GM23338 (cell line): ENCODE data around the gene GRK7. TPM values are rescaled to one million over a fixed set of nuclear protein-coding genes. Genes with fewer than 3 reads are reported as not detected.
A peak's percentile ranks its signal among the peaks of the same experiment; 100 is the strongest.

Experiments
- ATAC-seq: fragments of 200-7000 bp; cut with Tn5 transposase; 3 replicates; pipeline ENCODE4 v1.9.1; 2020
- DNase-seq: peaks from one replicate; pipeline ENCODE4 v3.0.0-alpha.2; 2015; ENCODE audit warnings: low spot score
- H2AFZ ChIP-seq: fragments of 200-600 bp; sonication (generic); 2 replicates; pipeline ENCODE4 v1.8.0; 2016; ENCODE audit warnings: antibody characterized with exemption, mild to moderate bottlenecking, moderate library complexity
- H3F3A ChIP-seq: fragments of 200-600 bp; sonication (generic); replicated peaks from 2 replicates; pipeline ENCODE4 v1.8.0; 2017; ENCODE audit warnings: antibody characterized with exemption, mixed run types, low read depth
- H3K27ac ChIP-seq: fragments of 200-600 bp; sonication (generic); 2 replicates; pipeline ENCODE4 v1.6.1; 2016; ENCODE audit warnings: low read depth
- H3K27me3 ChIP-seq: fragments of 200-600 bp; sonication (generic); 2 replicates; pipeline ENCODE4 v1.8.0; 2016; ENCODE audit warnings: mild to moderate bottlenecking, mixed run types, moderate library complexity; ENCODE audit not compliant: insufficient read depth
- H3K36me3 ChIP-seq: fragments of 200-600 bp; sonication (generic); 2 replicates; pipeline ENCODE4 v1.8.0; 2016; ENCODE audit warnings: mild to moderate bottlenecking; ENCODE audit not compliant: insufficient read depth
- H3K4me1 ChIP-seq: fragments of 200-600 bp; sonication (generic); 2 replicates; pipeline ENCODE4 v1.8.0; 2016; ENCODE audit warnings: mild to moderate bottlenecking, moderate library complexity; ENCODE audit not compliant: insufficient read depth
- H3K4me2 ChIP-seq: fragments of 200-600 bp; sonication (generic); 2 replicates; pipeline ENCODE4 v1.7.1; 2017; ENCODE audit warnings: mixed run types
- H3K4me3 ChIP-seq: fragments of 200-600 bp; sonication (generic); 2 replicates; pipeline ENCODE4 v1.6.1; 2016; ENCODE audit warnings: mixed run types
- H3K79me2 ChIP-seq: fragments of 200-600 bp; sonication (generic); replicated peaks from 2 replicates; pipeline ENCODE4 v1.8.0; 2017; ENCODE audit warnings: mild to moderate bottlenecking; ENCODE audit not compliant: insufficient read depth
- H3K9me2 ChIP-seq: fragments of 200-600 bp; sonication (generic); 2 replicates; pipeline ENCODE4 v1.8.0; 2017; ENCODE audit not compliant: insufficient read depth
- H4K20me1 ChIP-seq: fragments of 200-600 bp; sonication (generic); replicated peaks from 2 replicates; pipeline ENCODE4 v1.8.0; 2017; ENCODE audit warnings: mild to moderate bottlenecking; ENCODE audit not compliant: insufficient read depth
- H3K27ac Mint-ChIP-seq: 2 replicates; pipeline ENCODE4 v1.8.0; 2020; ENCODE audit warnings: inconsistent platforms, mild to moderate bottlenecking, moderate library complexity, mixed read lengths
- H3K27me3 Mint-ChIP-seq: 3 replicates; pipeline ENCODE4 v1.8.0; 2022; ENCODE audit warnings: low read depth, mild to moderate bottlenecking, moderate library complexity, mixed read lengths, inconsistent platforms; ENCODE audit not compliant: insufficient read depth, poor library complexity
- H3K36me3 Mint-ChIP-seq: 3 replicates; pipeline ENCODE4 v1.8.0; 2021; ENCODE audit warnings: low read depth, mild to moderate bottlenecking, inconsistent platforms, moderate library complexity, mixed read lengths
- H3K4me1 Mint-ChIP-seq: 3 replicates; pipeline ENCODE4 v1.8.0; 2020; ENCODE audit warnings: mild to moderate bottlenecking, inconsistent platforms, mixed read lengths
- H3K4me3 Mint-ChIP-seq: 3 replicates; pipeline ENCODE4 v1.8.0; 2021; ENCODE audit warnings: moderate library complexity, mild to moderate bottlenecking, inconsistent platforms, mixed read lengths
- H3K9me3 Mint-ChIP-seq: 3 replicates; pipeline ENCODE4 v1.8.0; 2020; ENCODE audit warnings: moderate library complexity, mild to moderate bottlenecking, inconsistent platforms, mixed read lengths
- CREB1 ChIP-seq: fragments of 250-450 bp; sonication (Bioruptor Pico); IDR thresholded peaks from 2 replicates; pipeline ENCODE4 v1.5.0; 2020; ENCODE audit warnings: low read depth, mild to moderate bottlenecking, moderate library complexity
- POLR2AphosphoS5 ChIP-seq: IDR thresholded peaks from 2 replicates; pipeline ENCODE4 v1.6.1; 2016; ENCODE audit warnings: antibody characterized with exemption, low read depth
- ZNF462 ChIP-seq: fragments of 250-450 bp; sonication (Bioruptor Pico); IDR thresholded peaks from 2 replicates; pipeline ENCODE4 v1.5.0; 2020; ENCODE audit warnings: mild to moderate bottlenecking, moderate library complexity
- polyA plus RNA-seq: library from polyadenylated mRNA; unstranded; fragments of >200 nt; fragmentation: Nextera tagmentation; extraction: Ambion mirVana; gene quantifications from 2 replicates; pipeline ENCODE4 v1.2.1, GENCODE V29; 2016
- total RNA-seq: library from RNA; depleted of rRNA; stranded (reverse); fragments of >200 nt; shearing (Covaris generic); gene quantifications from 2 replicates; pipeline ENCODE4 v1.2.3, GENCODE V29; 2014
- TF ChIP-seq, protein P1 (sequence below), 2 experiments: fragments of 200-600 bp in 1 of 2; sonication (generic) in 1 of 2; conservative IDR thresholded peaks; 2 replicates each; pipeline versions ENCODE4 v1.5.1 to v1.6.1; 2016 to 2017; ENCODE audit warnings: antibody characterized with exemption in 2 of 2, low read depth in 2 of 2, mild to moderate bottlenecking in 2 of 2, moderate library complexity in 1 of 2

The GRK7 gene
- total and polyA plus RNA-seq, 2 experiments from 2014 or later, result not detected

- peaks cover 16% of the 10 kb centered on the region for H3K27me3 Mint-ChIP-seq
- Histone ChIP-seq H2AFZ (no peak overlapping the region; the same call in 1 of the 2 replicates), H3F3A (no peaks in the 10 kb centered on the region), H3K27me3 (peaks cover 25% of the 10 kb centered on the region), H3K79me2 (no peaks in the 10 kb centered on the region), H3K27ac (no peak overlapping the region), H3K4me1 (peaks cover 15% of the 10 kb centered on the region), H3K36me3 (no peaks in the 10 kb centered on the region), H3K4me3 (no peak overlapping the region), H3K4me2 (0 out of 2 replicates have a peak overlapping the region, but pooled peaks have one; percentile 38), H3K9me2 (no peaks in the 10 kb centered on the region), H4K20me1 (no peaks in the 10 kb centered on the region)
- ATAC-seq (no peak), DNase-seq (no peak)
- TF ChIP-seq ZNF462, result 0 out of 2 replicates have a peak, but pooled peaks have one; percentile 6
- no peak for TF ChIP-seq CREB1 (CRISPR knock-in tag)
- TF ChIP-seq POLR2AphosphoS5, result no peak
- H3K4me3 Mint-ChIP-seq, result no peak overlapping the region
- H3K36me3 Mint-ChIP-seq, result peaks cover 6% of the 10 kb centered on the region; the same call in 2 of the 3 replicates
- peaks cover 10% of the 10 kb centered on the region for H3K9me3 Mint-ChIP-seq
- no peak overlapping the region for H3K27ac Mint-ChIP-seq
- peaks cover 31% of the 10 kb centered on the region for H3K4me1 Mint-ChIP-seq
These were observed 35.2 kb downstream of the GRK7 start for GRCh38 chr3:141798448-141798845.

- no peaks in the 10 kb centered on the region for H3K79me2 ChIP-seq
- H4K20me1 ChIP-seq, result no peaks in the 10 kb centered on the region
- H3K27ac Mint-ChIP-seq, result no peak overlapping the region
- H3K27me3 Mint-ChIP-seq, result peaks cover 9% of the 10 kb centered on the region
- ATAC-seq, result no peak
- no peaks in the 10 kb centered on the region; the same call in 1 of the 2 replicates for H3K36me3 ChIP-seq
- peaks cover 8% of the 10 kb centered on the region; the same call in 1 of the 2 replicates for H3K4me1 ChIP-seq
- H3F3A ChIP-seq, result no peaks in the 10 kb centered on the region
- H3K27ac ChIP-seq, result no peak overlapping the region
- no peak overlapping the region for H3K4me2 ChIP-seq
- H3K9me2 ChIP-seq, result no peaks in the 10 kb centered on the region
- no peak overlapping the region for H3K4me3 ChIP-seq
- peaks cover 13% of the 10 kb centered on the region for H3K27me3 ChIP-seq
- no peak overlapping the region for H3K4me3 Mint-ChIP-seq
- peaks cover 6% of the 10 kb centered on the region; the same call in 2 of the 3 replicates for H3K36me3 Mint-ChIP-seq
- H3K4me1 Mint-ChIP-seq, result peaks cover 15% of the 10 kb centered on the region; the same call in 2 of the 3 replicates
- no peak for DNase-seq
- no peak overlapping the region for H2AFZ ChIP-seq
- peaks cover 10% of the 10 kb centered on the region for H3K9me3 Mint-ChIP-seq
- TF ChIP-seq, protein P1, sequence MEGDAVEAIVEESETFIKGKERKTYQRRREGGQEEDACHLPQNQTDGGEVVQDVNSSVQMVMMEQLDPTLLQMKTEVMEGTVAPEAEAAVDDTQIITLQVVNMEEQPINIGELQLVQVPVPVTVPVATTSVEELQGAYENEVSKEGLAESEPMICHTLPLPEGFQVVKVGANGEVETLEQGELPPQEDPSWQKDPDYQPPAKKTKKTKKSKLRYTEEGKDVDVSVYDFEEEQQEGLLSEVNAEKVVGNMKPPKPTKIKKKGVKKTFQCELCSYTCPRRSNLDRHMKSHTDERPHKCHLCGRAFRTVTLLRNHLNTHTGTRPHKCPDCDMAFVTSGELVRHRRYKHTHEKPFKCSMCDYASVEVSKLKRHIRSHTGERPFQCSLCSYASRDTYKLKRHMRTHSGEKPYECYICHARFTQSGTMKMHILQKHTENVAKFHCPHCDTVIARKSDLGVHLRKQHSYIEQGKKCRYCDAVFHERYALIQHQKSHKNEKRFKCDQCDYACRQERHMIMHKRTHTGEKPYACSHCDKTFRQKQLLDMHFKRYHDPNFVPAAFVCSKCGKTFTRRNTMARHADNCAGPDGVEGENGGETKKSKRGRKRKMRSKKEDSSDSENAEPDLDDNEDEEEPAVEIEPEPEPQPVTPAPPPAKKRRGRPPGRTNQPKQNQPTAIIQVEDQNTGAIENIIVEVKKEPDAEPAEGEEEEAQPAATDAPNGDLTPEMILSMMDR (conservative IDR thresholded peaks at IDR 0.05; ENCODE audit: low read depth in 2 of 2), result no peak
These were observed 39.3 kb downstream of the GRK7 start for GRCh38 chr3:141802316-141803077.
